NK-92 (cell line): ENCODE results near the gene FAM13A.

Experiments
- DNase-seq: peaks from one replicate; lab custom pipeline; 2025; ENCODE audit not compliant: unreplicated experiment; lab: John Stamatoyannopoulos, UW

The FAM13A gene

DNA sequence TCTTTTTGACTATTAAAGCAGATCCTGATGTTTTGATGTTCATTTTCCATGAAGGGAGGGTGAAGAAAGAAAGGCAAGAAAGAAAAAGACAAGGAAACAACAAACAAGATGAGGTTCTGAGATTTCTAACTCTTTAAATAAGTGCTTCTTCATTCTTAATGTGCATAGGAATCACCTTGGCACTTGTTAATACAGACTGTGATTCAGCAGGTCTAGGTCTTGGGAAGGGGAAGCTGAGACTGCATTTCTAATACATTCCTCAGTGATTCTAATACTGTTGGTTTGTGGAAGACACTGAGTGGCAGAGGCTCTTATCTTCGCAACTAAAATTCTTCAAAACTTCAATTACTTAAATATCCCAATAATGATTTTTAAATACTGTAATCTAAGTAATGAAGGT lies 264.2 kb downstream of the FAM13A start:
- no peak for DNase-seq

DNA sequence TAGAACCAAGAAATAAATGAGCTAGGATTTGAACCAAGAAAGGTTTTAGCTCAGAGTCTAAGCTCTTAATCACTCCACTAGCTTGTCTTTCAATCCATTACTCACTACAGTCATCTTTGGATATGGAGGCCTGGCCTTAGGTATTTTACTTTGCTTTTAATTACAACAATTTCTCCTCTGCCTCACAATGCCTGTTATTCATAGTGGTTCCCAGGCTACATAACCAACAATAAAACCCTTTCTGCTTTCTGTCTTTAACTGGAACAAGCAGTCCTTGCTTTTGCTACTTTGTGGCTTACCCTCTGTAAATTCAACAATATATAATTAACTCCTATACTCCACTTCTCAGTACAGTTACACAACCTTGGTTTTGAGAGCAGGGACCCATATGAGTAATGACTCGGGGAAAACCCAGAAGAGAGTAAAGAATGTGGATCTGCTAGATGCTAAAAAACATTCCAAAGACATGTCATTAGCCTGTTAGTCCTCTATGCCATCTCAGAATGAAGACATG lies 264.7 kb downstream of the FAM13A start:
- no peak for DNase-seq

DNA sequence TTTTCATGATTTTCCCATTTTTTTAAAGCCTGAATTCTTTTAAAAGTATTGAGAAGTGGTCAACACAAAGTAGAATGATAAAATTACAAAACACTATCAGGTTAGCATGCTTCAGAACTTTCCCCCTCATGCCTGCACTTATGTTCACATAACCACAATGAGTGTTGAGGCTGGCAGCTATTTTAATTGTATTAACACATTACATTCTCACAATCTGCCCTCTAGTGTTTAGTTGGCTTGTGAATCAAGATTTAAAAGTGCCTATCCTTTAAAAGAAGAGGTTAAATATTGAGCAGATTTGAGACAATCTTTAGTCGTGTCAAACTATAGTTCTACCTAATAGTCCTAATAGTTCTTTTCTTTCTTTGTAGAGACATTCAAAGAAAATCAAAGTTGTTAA lies 265.7 kb downstream of the FAM13A start:
- DNase-seq: no peak

DNA sequence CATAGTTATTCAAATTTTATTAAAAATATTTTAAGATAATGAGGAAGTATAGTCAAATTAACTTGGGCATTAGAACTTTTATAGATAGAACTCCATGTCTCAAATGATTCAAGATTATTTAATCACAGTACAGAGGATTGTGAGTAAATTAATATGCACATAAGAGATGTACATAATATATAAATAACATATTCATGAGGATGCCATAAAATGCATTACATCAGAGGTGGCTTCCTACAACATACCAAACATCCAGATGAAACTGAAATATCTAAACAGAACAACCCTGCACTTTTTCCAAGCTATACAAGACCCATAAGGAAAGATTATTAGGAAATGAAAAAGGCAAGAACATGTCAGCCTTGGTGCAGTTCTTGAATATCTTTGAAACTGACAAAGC lies 268.1 kb downstream of the FAM13A start:
- DNase-seq: no peak

DNA sequence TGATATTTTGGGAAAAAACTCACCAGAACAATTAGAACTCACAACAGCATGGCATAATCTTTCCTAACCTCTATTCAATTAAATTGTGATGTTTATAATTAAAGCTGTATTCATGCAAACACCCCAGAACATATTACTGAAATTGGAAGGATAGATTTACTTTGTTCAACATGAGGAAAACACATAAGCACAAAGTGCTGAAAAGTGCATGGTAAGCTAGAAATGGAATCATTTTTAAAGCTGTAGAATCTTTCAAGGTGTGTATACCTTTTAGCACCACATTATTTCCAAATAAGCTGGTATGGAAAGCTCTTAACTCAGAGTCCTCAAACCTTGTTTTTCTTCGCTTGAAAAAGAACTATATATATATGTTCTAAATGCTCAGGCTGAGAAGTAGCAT lies 268.6 kb downstream of the FAM13A start:
- DNase-seq: no peak

DNA sequence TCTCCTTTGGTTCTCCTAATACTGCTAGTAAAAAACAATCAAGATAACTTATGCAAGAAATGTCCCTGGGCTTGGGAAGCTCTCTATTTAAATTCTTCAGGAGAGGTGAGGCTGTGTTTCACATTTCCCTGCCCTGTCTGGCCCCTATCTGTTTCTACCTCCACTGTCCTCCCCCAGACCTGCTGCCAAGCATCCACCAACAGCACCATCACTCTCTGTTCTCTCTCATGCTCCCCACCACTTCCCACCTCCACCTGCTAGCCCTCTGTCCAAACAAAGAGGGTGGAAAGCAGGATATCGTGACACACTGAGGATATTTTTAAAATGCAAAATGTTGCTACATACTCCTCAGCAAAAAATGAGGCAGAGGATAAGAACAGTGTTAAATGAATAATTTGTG lies 271.0 kb downstream of the FAM13A start:
- no peak for DNase-seq

DNA sequence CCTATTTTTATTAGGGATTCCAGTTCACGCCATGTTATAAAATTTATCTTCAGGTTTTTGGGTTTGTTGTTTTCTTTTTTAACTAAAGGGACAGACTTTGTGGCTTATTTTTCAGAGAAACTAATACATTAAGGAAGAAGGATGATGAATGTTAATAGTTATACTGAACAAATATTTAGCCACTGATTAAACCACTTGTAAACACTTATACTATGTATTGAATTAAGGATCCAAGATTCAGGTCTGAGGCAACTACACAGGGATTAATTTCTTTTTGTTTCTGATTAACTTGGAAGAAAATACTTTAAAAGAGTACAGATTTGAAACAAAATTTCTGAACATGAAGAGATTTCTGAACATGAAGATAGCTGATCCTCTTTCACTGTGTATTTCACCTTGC lies 276.6 kb downstream of the FAM13A start:
- DNase-seq: no peak

DNA sequence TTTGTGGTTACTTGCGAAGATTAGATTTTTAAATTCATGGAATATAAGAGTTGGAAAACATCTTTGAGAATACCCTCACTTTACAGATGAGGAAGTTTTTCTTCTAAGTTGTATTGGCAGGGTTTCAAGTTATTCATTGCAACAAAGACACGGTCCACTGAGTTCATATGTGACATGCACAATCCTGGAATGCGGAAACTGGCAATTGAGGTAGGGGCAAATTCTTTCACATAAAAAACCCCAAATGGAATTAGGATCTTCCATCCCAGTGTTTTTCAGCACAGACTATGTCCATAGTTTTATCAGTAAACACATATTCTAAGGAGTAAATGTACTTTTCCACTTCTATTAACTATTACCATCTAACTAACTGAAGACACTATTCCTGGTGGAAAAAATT lies 277.6 kb downstream of the FAM13A start:
- DNase-seq: no peak

DNA sequence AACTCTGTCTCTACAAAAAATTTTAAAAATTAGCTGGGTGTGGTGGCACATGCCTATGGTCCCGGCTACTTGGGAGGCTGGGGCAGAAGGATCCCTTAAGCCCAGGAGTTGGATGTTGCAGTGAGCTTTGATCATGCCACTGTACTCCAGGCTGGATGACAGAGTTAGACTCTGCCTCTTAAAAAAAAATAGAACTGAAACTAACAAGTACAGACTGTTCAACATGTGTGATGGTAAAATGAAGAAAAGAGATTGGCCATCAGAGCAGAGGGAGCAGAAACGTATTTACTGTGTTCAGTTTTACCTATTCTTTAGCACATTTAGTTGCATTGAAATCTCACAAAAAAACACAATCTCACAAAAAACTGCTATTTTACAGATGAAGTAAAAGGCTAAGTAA lies 281.5 kb downstream of the FAM13A start:
- DNase-seq: no peak

DNA sequence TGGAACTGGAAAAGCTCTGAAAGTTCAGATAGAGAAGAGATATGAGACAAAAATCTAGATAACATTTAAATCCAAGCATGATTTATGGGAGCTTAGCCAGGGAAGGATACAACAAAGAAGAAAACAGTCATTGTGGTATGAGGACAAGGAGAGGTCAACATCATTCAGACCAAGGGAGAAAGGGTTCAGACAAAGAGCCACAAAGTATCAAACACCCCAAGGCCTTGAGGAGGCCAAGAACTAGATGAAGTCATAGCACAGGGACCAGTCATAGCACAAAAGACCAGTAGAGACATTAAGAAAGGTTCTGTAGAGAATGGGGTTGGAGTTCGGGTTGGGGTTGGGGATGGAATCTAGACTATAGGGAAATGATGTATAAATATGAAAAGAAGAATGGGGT lies 282.0 kb downstream of the FAM13A start:
- DNase-seq: no peak

DNA sequence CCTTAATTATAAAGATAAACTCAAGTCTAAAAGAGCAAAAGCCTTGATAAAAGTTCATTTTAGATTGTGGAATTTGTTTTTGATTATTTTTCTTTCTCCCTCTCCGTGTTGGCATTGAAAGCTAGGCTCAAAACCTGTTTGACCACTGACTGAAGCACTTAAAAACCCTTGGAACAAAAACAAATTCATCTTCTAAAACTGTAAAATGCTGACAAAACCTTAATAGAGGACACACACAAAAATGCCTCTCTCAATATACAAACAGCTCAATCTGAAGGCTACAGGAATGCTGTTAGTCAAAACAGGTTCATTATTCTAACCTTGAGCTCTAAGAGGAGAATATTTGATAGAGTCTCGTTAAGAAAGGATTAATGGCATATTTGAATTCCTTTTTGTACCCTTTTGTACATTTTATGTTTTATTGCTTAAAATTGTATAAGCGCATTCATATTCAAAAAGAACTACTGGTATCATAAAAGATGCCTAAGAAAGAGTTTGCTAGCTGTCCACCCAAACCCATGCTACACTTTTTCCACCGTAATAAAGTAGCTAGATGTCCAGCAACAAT lies 285.0 kb downstream of the FAM13A start:
- DNase-seq: no peak

DNA sequence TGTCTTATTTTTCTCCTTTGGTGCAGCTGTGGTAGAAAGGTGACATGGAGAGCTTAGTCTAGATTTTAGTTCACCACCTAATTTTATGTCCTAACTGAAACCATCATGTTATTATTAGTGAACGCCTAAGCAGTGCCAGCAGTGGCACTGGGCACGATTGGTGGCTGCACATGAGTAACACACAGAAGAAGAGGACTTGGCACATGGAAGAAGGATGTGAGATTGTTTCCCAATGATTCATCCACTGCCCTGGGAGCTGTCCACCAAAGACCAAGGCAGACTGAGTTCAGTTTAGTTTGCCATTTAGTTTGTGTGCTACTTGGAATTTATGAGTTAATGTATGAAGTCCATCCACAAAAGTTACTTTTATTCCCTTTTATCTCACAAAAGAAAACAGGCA lies 291.3 kb downstream of the FAM13A start:
- no peak for DNase-seq

DNA sequence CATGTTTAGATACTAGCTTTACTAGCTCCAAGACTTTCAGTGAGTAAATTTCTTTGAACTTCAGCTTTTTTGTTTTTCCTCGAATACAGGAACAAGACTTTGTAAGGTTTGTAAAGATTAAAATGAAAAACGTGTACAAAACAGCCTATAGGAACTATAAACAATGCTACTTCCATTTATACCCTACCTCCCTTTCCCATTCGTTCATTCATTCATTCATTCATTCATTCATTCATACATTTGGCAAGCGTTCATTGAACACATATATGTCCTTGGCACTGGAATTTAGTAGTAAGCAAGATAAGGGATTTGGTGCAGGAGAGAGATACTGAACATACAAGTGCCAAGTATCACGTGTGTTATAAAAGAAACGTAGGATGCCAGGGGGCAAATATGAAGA lies 293.9 kb downstream of the FAM13A start:
- DNase-seq: no peak

DNA sequence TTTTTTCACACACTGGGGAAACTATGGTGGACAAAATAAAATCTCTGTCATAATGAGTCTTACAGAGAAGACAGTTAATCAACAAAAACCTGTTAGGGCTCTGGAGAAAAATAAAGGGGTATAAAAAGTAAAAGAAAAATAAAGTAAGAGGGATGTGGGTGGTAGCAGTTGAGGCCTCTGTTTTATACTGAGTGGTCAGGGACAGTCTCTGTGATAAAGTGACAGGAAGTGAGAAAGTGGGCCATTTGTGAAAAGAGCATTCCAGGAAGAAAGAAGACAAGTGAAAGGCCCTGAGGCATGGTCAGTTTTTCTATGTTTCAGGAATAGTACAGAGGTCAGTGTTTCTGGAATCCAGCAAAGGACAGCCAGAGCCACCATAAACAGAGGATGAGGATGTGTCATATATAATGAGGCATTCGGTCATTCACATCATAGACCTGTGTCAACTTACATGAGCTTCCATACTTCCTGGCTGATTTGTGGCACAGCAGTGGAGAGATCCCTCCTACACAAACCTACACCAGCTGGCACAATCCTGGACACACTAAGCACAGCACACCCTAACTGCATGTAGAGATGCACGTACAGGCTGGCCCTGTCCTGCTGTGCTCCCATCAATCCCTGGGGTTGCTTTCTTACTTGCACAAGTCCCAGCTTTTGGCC lies 295.0 kb downstream of the FAM13A start:
- no peak for DNase-seq

DNA sequence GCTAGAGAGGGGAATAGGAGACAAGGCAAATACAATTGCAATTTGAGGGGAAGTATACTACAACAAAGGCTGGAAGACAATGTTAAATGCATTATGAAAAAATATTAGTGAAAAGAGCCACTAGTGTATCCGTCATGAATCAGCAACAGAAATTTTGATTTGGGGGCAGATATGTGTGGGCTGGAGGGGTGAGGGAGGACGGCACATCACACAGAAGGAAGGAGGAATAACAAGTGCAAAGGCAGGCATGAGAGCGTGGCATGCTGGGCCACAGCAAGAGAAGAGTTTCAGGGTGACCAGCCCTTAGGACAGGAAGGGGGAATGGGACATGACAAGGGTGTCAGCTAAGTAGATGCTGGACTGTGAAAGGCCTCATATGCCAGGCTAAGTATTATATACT lies 295.6 kb downstream of the FAM13A start:
- no peak for DNase-seq

DNA sequence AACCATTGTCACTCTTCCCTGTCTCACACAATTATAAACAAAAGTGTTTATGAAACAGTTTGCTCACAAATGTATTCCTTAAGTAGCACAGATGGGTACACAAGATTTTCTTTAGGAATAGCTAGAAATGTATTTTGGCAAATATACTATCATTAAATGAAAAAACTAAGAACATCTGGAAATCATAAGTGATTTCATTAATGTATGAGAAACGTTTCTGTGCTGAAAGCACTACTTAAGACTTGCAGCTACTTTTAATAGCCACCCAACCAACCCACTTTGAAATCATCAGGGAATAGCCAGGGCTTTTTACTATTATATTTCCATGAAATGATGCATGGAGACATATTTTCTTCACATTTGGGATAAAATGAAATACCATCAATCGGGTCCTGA lies 297.1 kb downstream of the FAM13A start:
- DNase-seq: no peak

DNA sequence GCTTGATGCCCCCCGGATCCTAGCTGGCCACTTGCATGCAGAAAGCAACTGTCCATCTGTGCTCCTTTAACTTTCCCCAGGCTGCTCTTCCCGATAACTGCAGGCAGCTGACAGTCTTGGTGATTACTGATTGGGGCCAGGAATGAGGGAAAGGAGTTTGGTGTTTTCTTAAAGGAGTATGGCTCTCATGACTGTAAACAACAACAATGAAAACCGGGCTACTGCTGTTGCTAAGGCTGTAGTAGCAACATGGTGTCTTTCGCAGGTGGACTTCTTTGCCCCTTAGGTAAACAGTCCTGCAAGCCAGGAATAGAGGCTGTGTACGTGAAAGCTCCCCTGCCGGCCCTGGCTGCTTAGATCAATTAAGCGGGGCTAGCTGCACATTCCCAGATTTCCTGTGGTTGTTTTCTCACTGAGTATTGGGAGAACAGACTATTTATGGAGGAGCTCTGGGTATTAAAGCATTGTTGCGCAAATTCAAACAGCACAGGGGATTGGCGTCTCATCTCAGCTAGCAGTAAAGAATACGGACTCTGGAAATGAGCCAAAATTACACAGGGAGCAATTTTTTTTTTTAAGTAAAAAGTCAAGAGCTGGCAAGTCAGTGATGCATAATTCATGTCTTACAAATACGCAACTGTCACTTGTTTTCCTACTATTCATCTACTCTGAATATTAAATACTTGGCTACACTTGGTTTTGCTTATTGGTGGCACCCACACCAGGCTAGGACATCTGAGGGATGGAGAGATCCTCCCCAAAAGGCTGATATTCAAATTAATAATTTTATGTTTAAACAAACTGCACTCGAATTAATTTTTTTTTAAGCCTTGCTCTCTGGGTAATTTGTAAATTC lies 297.7 kb downstream of the FAM13A start:
- no peak for DNase-seq

DNA sequence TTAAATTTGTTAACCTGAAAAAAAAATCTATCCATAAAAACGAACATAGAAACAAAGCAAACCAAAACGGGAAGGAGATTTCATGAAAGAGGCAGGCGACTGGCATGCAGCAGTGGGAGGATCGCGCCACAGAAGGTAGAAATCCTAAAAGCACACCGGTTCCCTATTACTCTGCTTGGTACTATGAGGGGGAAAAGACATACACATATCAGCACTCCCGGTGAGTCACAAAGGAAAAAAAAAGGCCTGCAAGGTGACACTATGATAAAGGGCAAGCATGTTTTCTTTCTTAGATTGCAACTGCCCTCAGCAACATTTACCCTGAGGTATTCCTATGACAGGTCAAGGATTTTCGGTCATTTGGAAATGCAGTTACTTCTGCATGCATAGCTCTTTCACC lies 298.7 kb downstream of the FAM13A start:
- no peak for DNase-seq

DNA sequence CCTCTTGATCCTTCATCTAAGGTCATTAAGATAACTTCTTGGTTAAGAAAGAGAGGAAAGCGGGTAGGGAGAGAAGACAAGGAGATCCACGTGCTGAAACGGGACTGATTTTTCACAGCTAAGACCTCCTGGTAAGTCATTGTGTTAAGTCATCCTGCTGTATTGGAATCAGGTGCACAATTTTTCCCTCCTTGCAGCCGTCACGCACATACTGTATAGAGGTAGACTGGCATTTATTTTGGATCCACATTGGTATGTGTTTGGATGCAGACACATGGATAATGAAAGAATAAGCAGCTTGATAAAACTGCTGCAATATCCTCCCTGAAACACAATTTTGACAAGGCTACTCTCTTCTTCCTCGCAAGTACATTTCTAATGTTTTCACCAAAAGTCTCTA lies 299.2 kb downstream of the FAM13A start:
- no peak for DNase-seq

DNA sequence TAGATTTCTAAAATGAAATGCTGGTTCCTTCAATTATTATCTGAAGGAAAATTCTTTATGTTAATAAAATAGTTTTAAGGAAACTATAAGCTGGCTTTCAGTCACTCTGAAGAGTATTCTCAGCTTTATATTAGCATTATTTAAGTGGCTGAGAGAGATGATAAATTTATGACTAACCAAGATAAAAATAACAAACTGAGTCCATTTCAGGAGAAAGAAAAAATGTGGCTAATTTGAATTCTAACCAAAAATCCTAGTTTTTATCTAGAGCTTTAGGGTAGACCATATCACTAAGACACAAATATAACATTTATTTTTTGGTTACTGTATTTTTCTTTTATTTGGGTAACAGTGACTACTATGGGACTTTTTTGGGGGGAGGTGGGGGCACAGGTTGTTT lies 299.9 kb downstream of the FAM13A start:
- DNase-seq: no peak

DNA sequence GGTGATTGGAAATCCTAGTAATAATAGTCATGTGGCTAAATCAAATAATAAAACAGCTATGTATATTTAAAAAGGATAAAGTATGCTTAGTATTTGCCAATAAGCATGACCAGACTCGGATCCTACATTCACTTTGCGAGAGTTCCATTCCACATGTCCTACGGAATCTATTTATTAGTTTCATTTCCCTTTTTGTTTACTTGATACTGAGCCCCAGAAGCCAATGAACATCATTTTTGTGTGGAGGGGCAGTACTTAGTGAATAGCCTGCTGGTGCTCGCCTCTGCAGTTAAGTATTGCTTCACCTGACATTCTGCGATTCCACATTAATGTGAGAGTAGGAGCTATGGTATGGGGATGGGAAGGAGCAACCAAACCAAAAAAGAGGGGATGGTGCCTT lies 300.8 kb downstream of the FAM13A start:
- DNase-seq: no peak

DNA sequence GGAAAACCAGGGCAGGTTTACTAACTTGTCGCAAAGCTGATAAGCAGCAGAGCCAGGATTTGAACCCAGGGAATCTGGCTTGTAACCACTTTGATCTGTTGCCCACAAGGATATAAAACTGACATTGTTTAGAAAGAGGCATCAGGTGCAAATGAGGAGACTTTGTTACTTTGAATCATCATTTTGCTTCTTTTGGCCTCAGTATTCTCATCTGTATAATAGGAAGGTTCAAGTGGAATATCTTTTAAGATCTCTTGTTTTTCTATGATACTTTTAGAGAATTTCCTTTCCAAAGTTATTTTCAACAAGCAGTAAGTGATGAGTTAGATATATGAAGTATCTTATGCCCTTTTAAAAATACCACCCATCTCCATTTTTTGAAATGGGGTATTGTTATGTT lies 301.5 kb downstream of the FAM13A start:
- DNase-seq: no peak
